ENCODE measurements around the gene POU2AF1. TPM values are rescaled to one million over a fixed set of nuclear protein-coding genes. Genes with fewer than 3 reads are reported as not detected.

The POU2AF1 gene
- total RNA-seq, 1 experiment from 2014 or later, result not detected

DNA sequence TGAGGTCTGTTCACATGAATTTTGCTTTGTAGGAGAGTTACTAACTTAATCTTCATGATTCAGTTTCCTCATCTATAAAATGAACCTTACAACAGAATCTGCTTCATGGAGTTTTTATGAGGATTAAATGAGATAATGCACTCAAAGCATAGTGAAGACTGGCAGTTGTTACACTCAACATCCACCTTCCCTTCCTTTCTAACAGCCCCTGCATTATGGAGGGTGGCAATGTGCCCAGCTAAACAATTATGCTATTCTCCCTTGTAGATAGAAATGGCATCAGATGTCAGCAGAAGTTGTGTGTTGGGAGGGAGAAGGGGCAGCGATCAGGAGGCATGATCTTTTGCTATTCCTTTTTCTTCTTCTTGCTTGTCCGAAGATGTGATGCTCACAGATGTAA lies 6.5 kb downstream of the POU2AF1 start:
- no peaks in the 10 kb centered on the region for H3K9me3 Mint-ChIP-seq (ENCODE audit: low read depth, unreplicated experiment)
- no peaks in the 10 kb centered on the region for H3K4me1 Mint-ChIP-seq (ENCODE audit: low read depth, unreplicated experiment)
- intact Hi-C loops (cut with micrococcal nuclease; ENCODE audit: unreplicated experiment), result no loop called here
- H3K27ac Mint-ChIP-seq (ENCODE audit: unreplicated experiment), result no peak overlapping the region
- no peak overlapping the region for H3K4me3 Mint-ChIP-seq (ENCODE audit: low read depth, unreplicated experiment)
- H3K36me3 Mint-ChIP-seq (ENCODE audit: insufficient read depth, unreplicated experiment), result no peaks in the 10 kb centered on the region
- TF ChIP-seq, protein P1, sequence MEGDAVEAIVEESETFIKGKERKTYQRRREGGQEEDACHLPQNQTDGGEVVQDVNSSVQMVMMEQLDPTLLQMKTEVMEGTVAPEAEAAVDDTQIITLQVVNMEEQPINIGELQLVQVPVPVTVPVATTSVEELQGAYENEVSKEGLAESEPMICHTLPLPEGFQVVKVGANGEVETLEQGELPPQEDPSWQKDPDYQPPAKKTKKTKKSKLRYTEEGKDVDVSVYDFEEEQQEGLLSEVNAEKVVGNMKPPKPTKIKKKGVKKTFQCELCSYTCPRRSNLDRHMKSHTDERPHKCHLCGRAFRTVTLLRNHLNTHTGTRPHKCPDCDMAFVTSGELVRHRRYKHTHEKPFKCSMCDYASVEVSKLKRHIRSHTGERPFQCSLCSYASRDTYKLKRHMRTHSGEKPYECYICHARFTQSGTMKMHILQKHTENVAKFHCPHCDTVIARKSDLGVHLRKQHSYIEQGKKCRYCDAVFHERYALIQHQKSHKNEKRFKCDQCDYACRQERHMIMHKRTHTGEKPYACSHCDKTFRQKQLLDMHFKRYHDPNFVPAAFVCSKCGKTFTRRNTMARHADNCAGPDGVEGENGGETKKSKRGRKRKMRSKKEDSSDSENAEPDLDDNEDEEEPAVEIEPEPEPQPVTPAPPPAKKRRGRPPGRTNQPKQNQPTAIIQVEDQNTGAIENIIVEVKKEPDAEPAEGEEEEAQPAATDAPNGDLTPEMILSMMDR (IDR thresholded peaks at IDR 0.05; ENCODE audit: unreplicated experiment), result no peak
- CTCF ChIA-PET, result no interaction called here
- BruUV-seq (replicated peaks), result no TSS peak
- no peaks in the 10 kb centered on the region for H3K27me3 Mint-ChIP-seq (ENCODE audit: unreplicated experiment)
- no peak for DNase-seq

DNA sequence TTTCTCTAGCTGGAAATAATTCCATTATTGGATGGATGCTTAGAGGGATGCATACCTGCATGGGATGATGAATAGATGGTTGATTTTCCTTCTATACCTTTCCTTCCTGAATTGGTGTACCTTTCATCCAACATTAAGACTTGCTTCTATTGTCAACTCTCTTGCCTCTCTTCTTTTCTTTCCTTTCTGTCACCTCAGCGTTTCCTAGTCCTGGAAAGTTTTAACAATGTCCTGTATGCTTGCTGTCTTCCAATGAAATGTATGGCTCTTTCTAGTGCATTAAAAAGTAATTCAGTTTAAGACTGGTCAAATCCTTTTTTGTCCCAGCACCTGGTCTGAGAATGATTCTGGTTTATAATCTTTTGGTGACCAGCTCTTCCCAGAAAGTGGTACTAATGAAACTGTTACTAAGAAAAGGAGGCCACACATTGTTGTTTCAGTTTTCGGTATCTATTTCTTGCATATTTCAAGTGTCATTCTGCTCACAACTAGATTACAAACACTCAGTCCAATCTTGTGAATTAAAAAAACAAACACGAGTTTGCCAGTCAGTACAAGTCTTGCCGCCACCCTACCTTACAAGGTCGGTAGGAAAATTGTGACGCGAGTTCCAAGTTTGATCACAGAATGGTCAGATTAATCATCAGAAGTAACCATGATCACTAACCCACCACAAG lies 8.0 kb downstream of the POU2AF1 start:
- CTCF ChIA-PET, result no interaction called here
- TF ChIP-seq, protein P1 (IDR thresholded peaks at IDR 0.05; ENCODE audit: unreplicated experiment), result no peak
- H3K27me3 Mint-ChIP-seq (ENCODE audit: unreplicated experiment), result no peaks in the 10 kb centered on the region
- DNase-seq, result no peak
- intact Hi-C loops (cut with micrococcal nuclease; ENCODE audit: unreplicated experiment), result no loop called here
- no peak overlapping the region for H3K27ac Mint-ChIP-seq (ENCODE audit: unreplicated experiment)
- H3K9me3 Mint-ChIP-seq (ENCODE audit: low read depth, unreplicated experiment), result no peaks in the 10 kb centered on the region
- no TSS peak for BruUV-seq (replicated peaks)
- H3K4me3 Mint-ChIP-seq (ENCODE audit: low read depth, unreplicated experiment), result no peak overlapping the region
- no peaks in the 10 kb centered on the region for H3K4me1 Mint-ChIP-seq (ENCODE audit: low read depth, unreplicated experiment)
- no peaks in the 10 kb centered on the region for H3K36me3 Mint-ChIP-seq (ENCODE audit: insufficient read depth, unreplicated experiment)

DNA sequence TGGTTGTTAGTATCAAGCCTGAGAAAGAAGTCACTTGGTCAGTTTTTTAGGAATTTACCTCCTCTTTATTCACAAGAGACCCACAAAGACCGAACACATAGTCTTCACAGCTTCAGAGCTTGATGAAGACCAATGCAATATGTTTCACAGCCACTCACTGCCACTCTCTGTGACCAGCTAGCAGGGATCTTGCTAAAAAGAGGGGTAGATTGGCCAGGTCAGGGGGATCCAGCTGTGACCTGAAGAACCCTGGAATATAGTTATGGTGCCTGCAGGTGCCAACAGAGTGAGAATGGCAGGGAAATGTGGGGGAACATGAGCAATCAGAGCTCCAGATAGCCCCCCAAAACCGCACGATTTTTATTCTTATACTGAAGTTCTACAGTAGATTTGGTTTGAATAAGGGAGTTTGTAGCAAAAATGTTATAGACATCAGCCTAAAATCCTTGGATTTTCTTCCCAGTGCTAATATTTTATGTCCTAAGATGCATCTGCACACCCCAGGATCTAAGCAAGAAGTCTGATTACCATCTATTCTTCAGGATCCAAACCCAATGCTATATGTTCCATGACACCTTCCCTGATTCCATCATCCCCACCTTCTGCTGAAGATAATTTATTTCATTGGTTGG lies 8.7 kb downstream of the POU2AF1 start:
- intact Hi-C loops (cut with micrococcal nuclease; ENCODE audit: unreplicated experiment), result no loop called here
- no peaks in the 10 kb centered on the region for H3K36me3 Mint-ChIP-seq (ENCODE audit: insufficient read depth, unreplicated experiment)
- CTCF ChIA-PET, result no interaction called here
- no peak overlapping the region for H3K4me3 Mint-ChIP-seq (ENCODE audit: low read depth, unreplicated experiment)
- no peaks in the 10 kb centered on the region for H3K4me1 Mint-ChIP-seq (ENCODE audit: low read depth, unreplicated experiment)
- no TSS peak for BruUV-seq (replicated peaks)
- no peak for DNase-seq
- H3K27ac Mint-ChIP-seq (ENCODE audit: unreplicated experiment), result no peak overlapping the region
- TF ChIP-seq, protein P1 (IDR thresholded peaks at IDR 0.05; ENCODE audit: unreplicated experiment), result no peak
- H3K27me3 Mint-ChIP-seq (ENCODE audit: unreplicated experiment), result no peaks in the 10 kb centered on the region
- no peaks in the 10 kb centered on the region for H3K9me3 Mint-ChIP-seq (ENCODE audit: low read depth, unreplicated experiment)

DNA sequence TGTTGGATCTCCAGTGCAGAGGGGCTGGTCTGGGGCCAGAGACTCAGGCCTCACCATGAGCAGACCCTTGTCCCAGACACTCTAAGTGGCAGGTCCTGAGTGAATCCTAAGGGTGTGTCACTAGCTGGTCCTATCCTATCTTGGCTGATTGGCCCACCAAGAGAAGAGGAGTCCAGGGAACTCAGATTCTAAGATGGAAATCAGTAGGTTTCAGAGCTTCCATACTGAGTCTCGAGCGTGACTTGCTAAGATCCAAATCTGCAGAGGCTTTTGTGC lies 10.9 kb downstream of the POU2AF1 start:
- H3K36me3 Mint-ChIP-seq (ENCODE audit: insufficient read depth, unreplicated experiment), result no peaks in the 10 kb centered on the region
- CTCF ChIA-PET, result no interaction called here

More for the DNA sequence above, 10.9 kb downstream of the POU2AF1 start:
- Mint-ChIP-seq H3K9me3 (ENCODE audit: low read depth, unreplicated experiment) (no peaks in the 10 kb centered on the region), H3K27ac (ENCODE audit: unreplicated experiment) (no peak overlapping the region), H3K27me3 (ENCODE audit: unreplicated experiment) (no peaks in the 10 kb centered on the region), H3K4me3 (ENCODE audit: low read depth, unreplicated experiment) (no peak overlapping the region), H3K4me1 (ENCODE audit: low read depth, unreplicated experiment) (no peaks in the 10 kb centered on the region)
- intact Hi-C loops (cut with micrococcal nuclease; ENCODE audit: unreplicated experiment), result loop anchor here (10.0 kb wide), 1 partner anchor 47 kb away; no protein-coding TSS in a partner anchor
- TF ChIP-seq, protein P1 (IDR thresholded peaks at IDR 0.05; ENCODE audit: unreplicated experiment), result no peak
- no TSS peak for BruUV-seq (replicated peaks)
- no peak for DNase-seq
